NCI-H2171 treated with DMSO at 0.1 percent for 48 hours (cell line): ENCODE results near the gene NUPR2.
"Not testable (repeated sequence)": the region's sequence is repeated elsewhere in the genome, so short reads cannot be mapped to it uniquely, and the experiment has no call there.

Experiments used
- DNase-seq: peaks from one replicate; lab custom pipeline; 2025; lab: John Stamatoyannopoulos, UW

Gene NUPR2

GRCh38 chr7:56115852-56116538 is at the start of gene NUPR2:
TSS of gene NUPR2 (minus strand) at chr7:56116417. CDS start at chr7:56116314, 103 bp downstream.
- DNase-seq: no peak

- no peak for DNase-seq
Observed at GRCh38 chr7:56157238-56157790, 41.1 kb upstream of the NUPR2 start.

- DNase-seq: not testable (repeated sequence)
Observed at GRCh38 chr7:56131062-56131461, 14.8 kb upstream of the NUPR2 start.

- no peak for DNase-seq
Observed at GRCh38 chr7:56127241-56127975, 11.2 kb upstream of the NUPR2 start.

- no peak for DNase-seq
Observed at GRCh38 chr7:56125831-56126230, 9.6 kb upstream of the NUPR2 start.

- no peak for DNase-seq
Observed at GRCh38 chr7:56124981-56125380, 8.8 kb upstream of the NUPR2 start.

GRCh38 chr7:56121440-56121839 is 5.2 kb upstream of the NUPR2 start:
- DNase-seq: no peak

- not testable (repeated sequence) for DNase-seq
Observed at GRCh38 chr7:56112244-56112643, 4.0 kb downstream of the NUPR2 start.

- no peak for DNase-seq
Observed at GRCh38 chr7:56110611-56111010, 5.6 kb downstream of the NUPR2 start.

- DNase-seq: no peak
Observed at GRCh38 chr7:56107954-56108258, 8.3 kb downstream of the NUPR2 start.

- DNase-seq: peak; percentile 99
Observed at GRCh38 chr7:56106108-56107073, 9.8 kb downstream of the NUPR2 start, which contains the start of gene CHCHD2. TSS of gene CHCHD2 (minus strand) at chr7:56106476. CDS start at chr7:56106413, 63 bp downstream.

GRCh38 chr7:56105508-56105907 is 10.7 kb downstream of the NUPR2 start:
- DNase-seq: no peak

- DNase-seq: not testable (repeated sequence)
Observed at GRCh38 chr7:56104138-56104537, 12.1 kb downstream of the NUPR2 start.

GRCh38 chr7:56099653-56100052 is 16.6 kb downstream of the NUPR2 start:
- DNase-seq: no peak

GRCh38 chr7:56098187-56099008 is 17.8 kb downstream of the NUPR2 start:
- not testable (repeated sequence) for DNase-seq

GRCh38 chr7:56097700-56098099 is 18.5 kb downstream of the NUPR2 start:
- no peak for DNase-seq

- no peak for DNase-seq
Observed at GRCh38 chr7:56092789-56093531, 23.3 kb downstream of the NUPR2 start, which contains the start of gene PHKG1. TSS of gene PHKG1 (minus strand) at chr7:56092952. CDS start at chr7:56088941, 4,011 bp downstream.

GRCh38 chr7:56092388-56092787 is 23.8 kb downstream of the NUPR2 start:
- DNase-seq: not testable (repeated sequence)

GRCh38 chr7:56091591-56091990 is 24.6 kb downstream of the NUPR2 start:
- DNase-seq: no peak

- no peak for DNase-seq
Observed at GRCh38 chr7:56087445-56087844, 28.8 kb downstream of the NUPR2 start.
